C1 segment of cervical spinal cord (tissue), 14 donors: ENCODE data around the gene SRSF7.
"Not testable (repeated sequence)": the region's sequence is repeated elsewhere in the genome, so short reads cannot be mapped to it uniquely, and the experiment has no call there.

Experiments
- DNase-seq, 14 donors: peaks; one replicate each; lab custom pipeline; 2025; lab: John Stamatoyannopoulos, UW

Gene SRSF7

DNA sequence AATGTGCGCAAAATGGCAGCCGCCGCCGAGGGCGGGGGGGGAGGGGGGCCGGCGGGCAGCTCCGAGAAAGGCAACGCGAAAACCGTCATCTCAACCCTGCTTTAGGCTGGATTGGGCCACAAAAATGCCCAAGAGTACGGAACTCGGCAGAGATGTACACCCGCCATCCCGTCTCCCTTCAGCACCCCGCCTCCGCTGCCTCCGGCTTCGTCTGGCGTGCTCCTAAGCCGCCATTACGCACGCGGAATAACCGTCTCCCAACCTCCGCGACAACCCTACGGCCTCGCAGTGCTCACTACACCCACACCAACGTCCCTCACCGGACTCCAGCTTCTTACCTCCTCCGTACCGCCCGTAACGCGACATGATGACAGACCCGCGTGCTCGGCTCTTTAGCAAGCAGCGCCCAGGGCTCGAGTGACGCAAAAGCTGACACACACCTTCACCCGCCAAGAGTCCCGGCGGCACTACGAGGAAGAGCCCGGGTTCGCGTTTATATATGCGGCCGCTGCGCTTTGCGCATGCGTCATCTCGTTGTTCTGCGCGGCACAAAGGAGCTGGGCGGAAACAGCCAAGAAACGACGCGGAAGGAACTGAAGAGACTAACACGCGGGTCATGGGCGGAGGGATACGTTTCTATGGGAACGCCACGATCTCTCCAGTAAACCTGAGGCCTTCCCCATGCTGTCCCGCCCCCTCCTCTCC, at the start of gene SRSF7:
SRSF7 (minus strand) TSS at position 471 of the 705 bp plus-strand sequence; CDS start at position 366, 105 bp downstream.
- peak; percentile 72 to 98 (median 96) for DNase-seq

- no peak for DNase-seq
Measured at GRCh38 chr2:38797953-38798352, 46.8 kb upstream of the SRSF7 start.

DNA sequence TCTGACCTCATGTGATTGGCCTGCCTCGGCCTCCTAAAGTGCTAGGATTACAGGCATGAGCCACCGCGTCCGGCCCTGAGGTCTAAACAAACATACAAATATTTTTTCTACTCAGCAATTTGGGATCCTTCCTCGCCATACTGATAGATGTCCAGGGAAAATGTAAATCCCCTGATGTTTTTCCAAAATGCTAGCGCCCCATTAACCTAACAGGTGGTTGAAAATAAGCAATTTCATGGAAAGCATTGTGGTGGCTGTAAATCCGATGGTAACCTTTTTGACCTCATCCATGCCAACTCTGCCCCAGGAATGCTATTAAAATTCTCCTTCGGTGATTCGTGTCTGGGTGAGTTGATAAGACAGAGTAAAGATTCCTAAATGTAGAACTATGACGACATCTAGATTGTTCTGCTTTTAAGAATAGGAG, 46.1 kb upstream of the SRSF7 start:
- no peak for DNase-seq

DNA sequence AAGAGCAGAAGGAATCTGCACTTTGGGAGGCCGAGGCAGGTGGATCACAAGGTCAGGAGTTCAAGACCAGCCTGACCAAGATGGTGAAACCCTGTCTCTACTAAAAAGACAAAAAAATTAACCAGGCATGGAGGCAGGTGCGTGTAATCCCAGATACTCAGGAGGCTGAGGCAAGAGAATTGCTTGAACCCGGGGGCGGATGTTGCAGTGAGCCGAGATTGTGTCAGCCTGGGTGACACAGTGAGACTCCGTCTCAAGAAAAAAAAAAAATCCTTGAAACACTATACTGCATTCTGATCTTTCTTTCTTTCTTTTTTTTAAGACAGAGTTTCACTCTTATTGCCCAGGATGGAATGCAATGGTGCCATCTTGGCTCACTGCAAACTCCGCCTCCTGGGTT, 43.9 kb upstream of the SRSF7 start:
- DNase-seq, result not testable (repeated sequence)

DNA sequence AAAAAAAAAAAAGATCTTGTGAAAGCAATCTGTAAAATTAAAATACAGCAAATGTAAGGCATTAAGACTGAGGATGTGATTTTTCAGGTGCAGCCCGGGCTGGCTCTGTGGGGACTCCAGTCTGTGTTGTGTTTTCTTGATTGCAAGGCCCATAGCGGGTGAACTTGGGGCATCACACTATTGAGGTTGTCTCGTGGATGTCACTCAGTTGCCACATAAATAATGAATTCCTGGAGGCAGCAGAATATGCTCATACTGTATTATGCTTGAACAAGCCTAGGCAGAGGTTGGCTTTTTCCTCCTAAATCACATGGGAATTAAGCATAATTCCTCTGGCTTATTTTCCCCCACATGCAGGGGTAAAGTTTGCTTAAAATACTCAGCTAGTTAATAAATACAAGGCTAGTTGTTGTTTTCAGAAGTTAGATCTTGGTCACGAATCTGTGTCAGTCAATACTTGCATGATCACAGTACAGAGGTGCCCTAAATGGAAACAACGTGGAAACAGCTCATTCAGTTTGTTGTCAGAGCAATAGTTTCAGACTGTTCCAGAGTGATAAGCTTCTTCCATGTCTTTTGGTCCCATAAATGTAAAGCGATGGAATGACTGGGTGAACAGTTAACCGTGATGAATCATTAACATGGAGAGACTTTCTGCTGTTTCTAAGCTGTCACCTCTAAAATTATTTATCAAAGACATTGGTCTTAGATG, 43.2 kb upstream of the SRSF7 start:
- DNase-seq, result no peak

GRCh38 chr2:38793511-38793910, 42.4 kb upstream of the SRSF7 start:
- no peak for DNase-seq

GRCh38 chr2:38792751-38793150, 41.6 kb upstream of the SRSF7 start:
- no peak for DNase-seq

GRCh38 chr2:38792321-38792720, 41.2 kb upstream of the SRSF7 start:
- not testable (repeated sequence) for DNase-seq

DNA sequence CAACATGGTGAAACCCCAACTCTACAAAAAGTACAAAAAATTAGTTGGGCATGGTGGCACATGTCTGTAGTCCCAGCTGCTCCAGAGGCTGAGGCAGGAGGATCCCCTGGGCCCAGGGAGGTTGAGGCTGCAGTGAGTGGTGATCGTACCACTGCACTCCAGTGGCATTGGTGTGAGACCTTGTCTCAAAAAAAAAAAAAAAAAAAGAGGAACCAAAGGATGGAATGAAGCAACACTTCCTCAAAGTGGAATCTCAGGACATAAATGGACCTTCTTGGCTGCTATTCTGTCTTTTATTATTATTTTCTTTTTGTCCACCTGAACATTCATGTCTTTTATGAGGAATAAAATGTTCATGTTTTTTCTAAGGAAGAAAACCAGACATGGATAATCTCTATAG, 40.6 kb upstream of the SRSF7 start:
- peak in 1 of 14 donors; percentile 0 for DNase-seq

DNA sequence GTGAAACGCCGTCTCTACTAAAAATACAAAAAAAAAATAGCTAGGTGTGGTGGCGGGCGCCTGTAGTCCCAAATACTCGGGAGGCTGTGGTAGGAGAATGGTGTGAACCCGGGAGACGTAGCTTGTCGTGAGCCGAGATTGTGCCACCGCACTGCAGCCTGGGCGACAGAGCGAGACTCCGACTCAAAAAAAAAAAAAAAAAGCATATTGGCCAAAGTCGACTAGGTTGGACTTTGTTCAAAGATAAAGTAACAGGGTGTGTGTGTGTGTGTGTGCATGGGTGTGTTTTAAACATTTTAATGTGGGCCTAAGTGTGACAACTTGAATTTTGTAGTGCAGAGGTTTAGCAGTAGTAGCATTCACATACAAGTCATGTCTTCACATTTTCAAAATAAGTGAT, 38.5 kb upstream of the SRSF7 start:
- no peak for DNase-seq

- DNase-seq, result no peak
Measured at GRCh38 chr2:38788306-38788705, 37.1 kb upstream of the SRSF7 start.

DNA sequence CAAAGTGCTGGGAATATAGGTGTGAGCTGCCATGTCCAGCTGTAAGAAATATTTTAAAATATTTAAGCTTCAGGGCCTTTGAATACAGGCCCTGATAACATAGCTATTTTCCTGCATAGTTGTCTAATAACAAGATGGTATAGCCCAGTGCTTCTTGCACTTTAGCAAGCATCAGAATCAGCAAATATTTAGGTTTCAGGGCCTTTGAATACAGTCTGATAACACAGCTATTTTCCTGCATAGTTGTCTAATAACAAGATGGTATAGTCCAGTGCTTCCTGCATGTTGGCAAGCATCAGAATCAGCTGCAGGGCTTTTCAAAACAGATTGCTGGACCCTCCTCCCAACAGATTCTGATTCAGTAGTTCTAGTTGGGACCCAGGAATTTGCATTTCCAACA, 32.4 kb upstream of the SRSF7 start:
- DNase-seq, result no peak

DNA sequence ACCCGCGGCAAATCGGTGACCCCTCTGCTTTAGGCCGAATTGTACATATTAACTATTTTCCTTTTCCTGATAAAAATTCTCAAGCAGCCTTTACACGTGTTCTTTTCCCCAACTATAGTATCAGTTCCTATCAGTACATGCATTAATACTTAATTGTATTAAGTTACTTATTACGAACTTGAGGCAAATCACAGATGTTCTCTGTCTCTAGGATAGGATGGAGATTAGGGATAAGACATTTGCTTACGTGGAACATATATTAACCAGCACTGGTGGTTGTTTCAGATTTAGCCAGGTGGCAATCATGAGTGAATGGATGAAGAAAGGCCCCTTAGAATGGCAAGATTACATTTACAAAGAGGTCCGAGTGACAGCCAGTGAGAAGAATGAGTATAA, 27.5 kb upstream of the SRSF7 start:
- no peak for DNase-seq

DNA sequence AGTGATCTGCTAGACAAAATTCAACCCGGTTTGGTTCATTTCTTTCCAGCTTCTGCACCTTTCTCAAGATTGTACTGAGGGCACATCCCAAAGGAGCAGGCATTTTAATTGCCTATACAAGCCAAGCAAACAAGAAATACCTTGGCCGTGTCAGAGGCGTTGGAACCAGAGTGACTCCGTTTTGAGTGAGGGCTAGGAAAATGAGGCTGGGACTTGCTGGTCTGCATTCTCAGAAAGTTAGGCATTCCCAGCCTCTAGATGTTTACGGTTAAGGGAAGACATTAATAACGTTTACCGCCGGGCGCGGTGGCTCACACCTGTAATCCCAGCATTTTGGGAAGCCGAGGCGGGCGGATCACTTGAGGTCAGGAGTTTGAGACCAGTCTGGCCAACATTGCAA, 25.4 kb upstream of the SRSF7 start:
- DNase-seq, result no peak

DNA sequence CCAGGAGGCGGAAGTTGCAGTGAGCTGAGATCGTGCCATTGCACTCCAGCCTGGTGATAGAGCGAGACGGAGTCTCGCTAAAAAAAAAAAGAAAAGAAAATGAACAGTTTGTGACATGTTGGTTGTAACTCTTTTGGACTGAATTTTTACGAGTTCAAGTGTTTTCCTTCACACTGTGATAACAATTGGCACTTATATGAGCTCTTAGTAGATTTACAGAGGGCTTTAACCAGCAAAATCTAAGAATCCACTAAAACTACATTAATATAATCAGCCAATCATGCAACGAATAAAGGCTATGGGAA, 24.7 kb upstream of the SRSF7 start:
- DNase-seq, result no peak

DNA sequence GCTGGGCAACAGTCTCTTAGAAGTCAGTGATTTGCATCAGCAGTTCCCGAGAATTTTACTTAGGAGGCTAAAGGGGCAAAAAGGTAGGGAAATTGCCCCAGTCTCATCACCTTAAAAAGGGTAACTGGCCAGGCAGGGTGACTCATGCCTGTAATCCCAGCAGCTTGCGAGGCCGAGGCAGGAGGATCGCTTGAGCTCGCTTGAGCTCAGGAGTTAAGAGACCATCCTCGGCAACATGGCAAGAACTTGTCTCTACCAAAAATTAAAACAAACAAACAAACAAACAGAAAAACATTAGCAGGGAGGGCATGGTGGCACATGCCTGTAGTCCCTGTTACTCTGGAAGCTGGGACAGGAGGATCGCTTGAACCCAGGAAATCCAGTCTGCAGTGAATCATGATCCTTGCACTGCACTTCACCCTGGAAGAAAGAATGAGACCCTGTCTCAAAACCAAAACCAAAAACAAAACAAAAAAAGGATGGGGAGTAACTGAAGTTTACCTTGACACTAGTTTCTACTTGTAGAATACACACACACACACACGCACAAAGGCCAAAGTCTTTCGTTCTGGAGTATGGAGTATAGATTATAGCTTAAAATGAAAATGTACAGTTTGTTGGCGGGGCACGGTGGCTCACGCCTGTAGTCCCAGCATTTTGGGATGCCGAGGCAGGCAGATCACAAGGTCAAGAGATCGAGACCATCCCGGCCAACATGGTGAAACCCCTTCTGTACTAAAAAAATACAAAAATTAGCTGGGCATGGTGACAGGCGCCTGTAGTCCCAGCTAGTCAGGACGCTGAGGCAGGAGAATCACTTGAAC, 24.1 kb upstream of the SRSF7 start:
- no peak for DNase-seq

DNA sequence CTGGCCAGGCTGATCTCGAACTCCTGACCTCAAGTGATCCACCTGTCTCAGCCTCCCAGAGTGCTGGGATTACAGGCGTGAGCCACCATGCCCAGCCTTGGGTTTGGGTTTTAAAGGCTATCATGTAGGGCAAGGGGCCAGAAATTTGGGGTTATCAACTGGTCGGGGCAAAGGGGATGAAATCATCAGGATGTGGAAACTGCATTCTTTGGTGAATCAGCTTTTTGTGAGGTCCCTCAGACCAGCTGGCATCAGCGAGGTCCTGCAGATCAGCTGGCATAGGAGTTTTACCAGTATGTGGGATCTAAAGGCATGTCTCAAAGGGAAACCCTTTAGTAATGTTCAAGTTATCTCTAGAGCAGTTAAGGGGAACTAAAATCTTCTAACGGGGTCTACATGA, 20.5 kb upstream of the SRSF7 start:
- DNase-seq, result no peak

DNA sequence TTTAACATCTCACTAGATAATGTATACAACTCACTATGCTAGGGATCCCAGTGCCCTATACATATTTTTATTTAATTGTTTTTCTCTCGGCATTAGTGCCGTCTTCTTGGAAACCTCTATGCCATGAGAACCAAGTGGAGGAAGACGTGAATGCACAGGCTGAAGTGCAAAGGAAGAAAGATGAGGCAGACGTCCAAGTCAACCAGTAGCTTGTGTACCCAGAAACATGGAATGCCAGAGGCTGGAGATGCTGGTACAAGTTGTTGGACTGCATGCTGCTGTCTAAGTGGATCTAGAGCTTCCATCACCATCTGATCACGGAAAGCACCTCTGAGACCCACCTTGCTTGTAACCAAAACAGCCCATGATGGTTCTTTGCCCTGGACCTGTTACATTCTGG, 14.4 kb upstream of the SRSF7 start:
- DNase-seq, result no peak

- no peak for DNase-seq
Measured at GRCh38 chr2:38765149-38765548, 14.0 kb upstream of the SRSF7 start.

GRCh38 chr2:38763728-38764127, 12.6 kb upstream of the SRSF7 start:
- no peak for DNase-seq

- no peak for DNase-seq
Measured at GRCh38 chr2:38763228-38763627, 12.1 kb upstream of the SRSF7 start.

DNA sequence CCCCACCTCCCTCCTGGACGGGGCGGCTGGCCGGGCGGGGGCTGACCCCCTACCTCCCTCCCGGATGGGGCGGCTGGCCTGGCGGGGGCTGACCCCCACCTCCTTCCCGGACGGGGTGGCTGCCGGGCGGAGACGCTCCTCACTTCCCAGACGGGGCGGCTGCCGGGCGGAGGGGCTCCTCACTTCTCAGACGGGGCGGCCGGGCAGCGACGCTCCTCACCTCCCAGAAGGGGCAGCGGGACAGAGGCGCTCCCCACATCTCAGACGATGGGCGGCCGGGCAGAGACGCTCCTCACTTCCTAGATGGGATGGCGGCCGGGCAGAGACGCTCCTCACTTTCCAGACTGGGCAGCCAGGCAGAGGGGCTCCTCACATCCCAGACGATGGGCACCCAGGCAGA, 4.7 kb upstream of the SRSF7 start:
- DNase-seq, result not testable (repeated sequence)

DNA sequence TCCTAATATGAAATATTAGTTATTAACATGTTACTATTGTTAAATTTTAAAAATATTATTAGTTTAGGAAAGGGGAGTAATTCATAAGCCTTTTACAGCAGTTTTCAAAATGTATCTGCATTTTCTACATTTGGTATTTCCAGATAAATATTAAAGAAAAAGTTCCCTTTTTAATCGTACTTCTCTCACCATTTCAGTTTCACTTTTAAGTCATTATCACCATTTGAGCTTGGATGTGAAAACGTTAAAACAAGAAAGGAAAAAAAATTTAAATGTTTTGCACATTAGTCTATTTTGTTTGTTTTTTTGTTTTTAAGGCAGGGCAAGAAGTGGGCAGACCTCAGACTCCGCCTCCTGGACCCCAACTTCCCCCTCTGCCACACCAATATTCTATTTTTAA, 3.3 kb upstream of the SRSF7 start:
- DNase-seq, result no peak
